ENCODE results near the gene AGFG2. TPM values are rescaled to one million over a fixed set of nuclear protein-coding genes. Genes with fewer than 3 reads are reported as not detected.
A peak's percentile ranks its signal among the peaks of the same experiment; 100 is the strongest.

The AGFG2 gene
- total RNA-seq, 2 donors from 2014 or later: 8.5 to 28.9 TPM

DNA sequence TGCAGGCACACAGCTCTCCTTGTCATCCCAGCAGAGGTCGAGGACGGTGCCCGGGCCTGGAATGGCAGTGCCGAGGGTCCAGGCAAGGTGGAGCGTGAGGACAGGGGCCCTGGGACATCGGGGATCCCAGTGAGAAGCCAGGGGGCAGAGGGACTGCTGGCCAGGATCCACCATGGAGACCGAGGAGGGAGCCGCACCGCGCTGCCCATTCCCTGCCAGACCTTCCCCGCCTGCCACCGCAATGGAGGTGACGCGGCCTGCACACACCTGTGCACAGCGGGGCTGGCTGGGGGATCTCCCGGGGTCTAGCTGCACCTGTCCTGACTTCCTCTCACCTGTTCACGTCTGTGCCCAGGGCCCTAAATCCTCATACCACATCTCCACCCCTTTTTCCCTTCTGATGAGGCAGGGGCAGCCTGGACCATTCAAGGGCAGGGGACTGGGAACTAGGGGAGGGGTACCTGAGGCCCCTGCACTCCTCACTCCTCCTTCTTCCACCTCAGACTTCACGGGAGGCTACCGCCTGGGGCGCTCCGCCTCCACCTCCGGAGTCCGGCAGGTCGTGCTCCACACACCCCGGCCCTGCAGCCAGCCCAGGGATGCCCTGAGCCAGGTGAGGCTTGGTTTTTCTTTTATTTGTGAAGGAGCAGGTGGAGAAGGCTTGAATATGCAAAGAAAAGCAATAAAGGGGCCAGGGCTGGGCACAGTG lies 48.4 kb upstream of the AGFG2 start:
- no peaks in the 10 kb centered on the region for H3K9me3 Mint-ChIP-seq
- peaks cover 19% of the 10 kb centered on the region for H3K27me3 Mint-ChIP-seq (ENCODE audit: insufficient read depth)
- DNase-seq: no peak
- no peaks in the 10 kb centered on the region for H3K4me1 ChIP-seq (ENCODE audit: control insufficient read depth, insufficient read depth, low read length)
- H3K27ac Mint-ChIP-seq: no peak overlapping the region
- H3K4me3 ChIP-seq (ENCODE audit: low read length): no peak overlapping the region
- WGBS, 2 experiments (ENCODE audit: insufficient coverage in 1 of 2, insufficient read length in 1 of 2): 94% methylated on average over 20 to 25 of the region's 25 CpGs
- H3K27me3 ChIP-seq (ENCODE audit: control insufficient read depth, insufficient read depth, low read length, poor library complexity, severe bottlenecking): no peaks in the 10 kb centered on the region
- peaks cover 4% of the 10 kb centered on the region for H3K36me3 ChIP-seq (ENCODE audit: control insufficient read depth, insufficient read depth, low read length)
- H3K36me3 Mint-ChIP-seq (ENCODE audit: low read depth): peaks cover 23% of the 10 kb centered on the region
- H3K9ac ChIP-seq (ENCODE audit: extremely low read depth, low read length, poor library complexity, severe bottlenecking): no peak overlapping the region
- TF ChIP-seq, protein P1, sequence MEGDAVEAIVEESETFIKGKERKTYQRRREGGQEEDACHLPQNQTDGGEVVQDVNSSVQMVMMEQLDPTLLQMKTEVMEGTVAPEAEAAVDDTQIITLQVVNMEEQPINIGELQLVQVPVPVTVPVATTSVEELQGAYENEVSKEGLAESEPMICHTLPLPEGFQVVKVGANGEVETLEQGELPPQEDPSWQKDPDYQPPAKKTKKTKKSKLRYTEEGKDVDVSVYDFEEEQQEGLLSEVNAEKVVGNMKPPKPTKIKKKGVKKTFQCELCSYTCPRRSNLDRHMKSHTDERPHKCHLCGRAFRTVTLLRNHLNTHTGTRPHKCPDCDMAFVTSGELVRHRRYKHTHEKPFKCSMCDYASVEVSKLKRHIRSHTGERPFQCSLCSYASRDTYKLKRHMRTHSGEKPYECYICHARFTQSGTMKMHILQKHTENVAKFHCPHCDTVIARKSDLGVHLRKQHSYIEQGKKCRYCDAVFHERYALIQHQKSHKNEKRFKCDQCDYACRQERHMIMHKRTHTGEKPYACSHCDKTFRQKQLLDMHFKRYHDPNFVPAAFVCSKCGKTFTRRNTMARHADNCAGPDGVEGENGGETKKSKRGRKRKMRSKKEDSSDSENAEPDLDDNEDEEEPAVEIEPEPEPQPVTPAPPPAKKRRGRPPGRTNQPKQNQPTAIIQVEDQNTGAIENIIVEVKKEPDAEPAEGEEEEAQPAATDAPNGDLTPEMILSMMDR (conservative IDR thresholded peaks at IDR 0.05): no peak
- H3K9me3 ChIP-seq (ENCODE audit: control insufficient read depth, low read length): no peaks in the 10 kb centered on the region
- H3K4me3 Mint-ChIP-seq: no peak overlapping the region
- peaks cover 7% of the 10 kb centered on the region for H3K4me1 Mint-ChIP-seq
- peak overlapping the region; percentile 75 for H3K27ac ChIP-seq (ENCODE audit: low read depth, low read length)

DNA sequence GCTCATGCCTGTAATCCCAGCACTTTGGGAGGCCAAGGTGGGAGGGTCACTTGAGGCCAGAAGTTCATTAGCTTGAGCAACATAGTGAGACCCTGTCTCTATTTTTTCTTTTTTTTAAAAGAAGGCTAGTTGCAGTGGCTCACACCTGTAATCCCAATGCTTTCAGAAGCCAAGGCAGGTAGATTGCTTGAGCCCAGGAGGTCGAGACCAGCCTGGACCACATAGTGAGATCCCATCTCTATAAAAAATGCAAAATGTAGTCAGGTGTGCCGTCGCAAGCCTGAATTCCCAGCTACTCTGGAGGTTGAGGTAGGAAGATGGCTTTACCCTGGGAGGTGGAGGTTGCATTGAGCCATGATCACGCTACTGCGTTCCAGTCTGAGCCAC lies 47.8 kb upstream of the AGFG2 start:
- no peak overlapping the region for H3K4me3 ChIP-seq (ENCODE audit: low read length)
- H3K4me3 Mint-ChIP-seq: no peak overlapping the region
- H3K9ac ChIP-seq (ENCODE audit: extremely low read depth, low read length, poor library complexity, severe bottlenecking): no peak overlapping the region
- WGBS, 2 experiments (ENCODE audit: insufficient coverage in 1 of 2, insufficient read length in 1 of 2): 76 to 90% methylated on average over 5 of the region's 5 CpGs
- peaks cover 23% of the 10 kb centered on the region for H3K36me3 Mint-ChIP-seq (ENCODE audit: low read depth)
- H3K27me3 ChIP-seq (ENCODE audit: control insufficient read depth, insufficient read depth, low read length, poor library complexity, severe bottlenecking): no peaks in the 10 kb centered on the region
- TF ChIP-seq, protein P1 (conservative IDR thresholded peaks at IDR 0.05): no peak
- peaks cover 4% of the 10 kb centered on the region for H3K36me3 ChIP-seq (ENCODE audit: control insufficient read depth, insufficient read depth, low read length)
- H3K9me3 Mint-ChIP-seq: no peaks in the 10 kb centered on the region
- no peak overlapping the region for H3K27ac ChIP-seq (ENCODE audit: low read depth, low read length)
- H3K27ac Mint-ChIP-seq: no peak overlapping the region
- H3K4me1 Mint-ChIP-seq: peaks cover 3% of the 10 kb centered on the region
- no peak for DNase-seq
- H3K4me1 ChIP-seq (ENCODE audit: control insufficient read depth, insufficient read depth, low read length): no peaks in the 10 kb centered on the region
- peaks cover 19% of the 10 kb centered on the region for H3K27me3 Mint-ChIP-seq (ENCODE audit: insufficient read depth)
- H3K9me3 ChIP-seq (ENCODE audit: control insufficient read depth, low read length): no peaks in the 10 kb centered on the region

DNA sequence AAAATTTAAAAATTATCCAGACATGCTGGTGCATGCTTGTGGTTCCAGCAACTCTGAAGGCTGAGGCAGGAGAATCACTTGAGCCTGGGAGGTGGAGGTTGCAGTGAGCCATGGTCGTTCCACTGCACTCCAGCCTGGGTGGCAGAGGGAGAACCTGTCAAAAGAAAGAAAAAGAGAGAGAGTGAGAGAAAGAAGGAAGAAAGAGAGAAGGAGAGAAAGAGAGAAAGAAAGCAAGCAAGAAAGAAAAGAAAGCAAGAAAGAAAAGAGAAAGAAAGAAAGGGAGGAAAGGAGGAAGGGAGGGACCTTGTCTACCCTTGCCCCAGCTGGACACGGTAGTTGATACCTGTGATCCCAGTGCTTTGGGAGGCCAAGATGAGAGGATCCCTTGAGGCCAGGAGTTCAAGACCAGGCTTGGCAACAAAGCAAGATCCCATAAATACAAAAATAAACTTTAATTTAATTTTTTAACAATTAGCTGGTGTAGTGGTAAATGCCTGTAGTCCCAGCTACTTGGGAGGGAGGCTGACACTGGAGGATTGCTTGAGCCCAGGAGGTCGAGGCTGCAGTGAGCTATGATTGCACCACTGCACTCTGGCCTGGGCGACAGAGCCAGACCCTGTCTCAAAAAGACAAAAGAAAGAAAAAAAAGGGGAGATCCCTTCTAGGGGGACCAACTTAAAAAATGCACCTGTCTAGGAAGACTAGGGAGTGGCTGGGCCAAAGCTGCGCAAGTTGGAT lies 46.1 kb upstream of the AGFG2 start:
- 93 to 95% methylated on average over 5 of the region's 5 CpGs for WGBS, 2 experiments (ENCODE audit: insufficient coverage in 1 of 2, insufficient read length in 1 of 2)
- H3K9ac ChIP-seq (ENCODE audit: extremely low read depth, low read length, poor library complexity, severe bottlenecking): no peak overlapping the region
- H3K27me3 ChIP-seq (ENCODE audit: control insufficient read depth, insufficient read depth, low read length, poor library complexity, severe bottlenecking): no peaks in the 10 kb centered on the region
- Mint-ChIP-seq H3K27ac (no peak overlapping the region), H3K4me3 (peak overlapping the region; percentile 46), H3K9me3 (no peaks in the 10 kb centered on the region), H3K27me3 (ENCODE audit: insufficient read depth) (peaks cover 19% of the 10 kb centered on the region), H3K36me3 (ENCODE audit: low read depth) (peaks cover 18% of the 10 kb centered on the region), H3K4me1 (peaks cover 3% of the 10 kb centered on the region)
- H3K36me3 ChIP-seq (ENCODE audit: control insufficient read depth, insufficient read depth, low read length): peaks cover 4% of the 10 kb centered on the region
- no peak for DNase-seq
- no peak overlapping the region for H3K4me3 ChIP-seq (ENCODE audit: low read length)
- no peaks in the 10 kb centered on the region for H3K4me1 ChIP-seq (ENCODE audit: control insufficient read depth, insufficient read depth, low read length)
- TF ChIP-seq, protein P1 (conservative IDR thresholded peaks at IDR 0.05): no peak
- no peak overlapping the region for H3K27ac ChIP-seq (ENCODE audit: low read depth, low read length)
- no peaks in the 10 kb centered on the region for H3K9me3 ChIP-seq (ENCODE audit: control insufficient read depth, low read length)

All from endodermal cell (in vitro differentiated cells).